22Rv1 (cell line): ENCODE data around the gene VEPH1.

ENCODE experiments used
- CTCF ChIP-seq: fragments of 450-650 bp; IDR thresholded peaks from 2 replicates; pipeline ENCODE4 v1.5.1; 2017; ENCODE audit warnings: mild to moderate bottlenecking
- ZFX ChIP-seq: fragments of 450-650 bp; IDR thresholded peaks from 2 replicates; pipeline ENCODE4 v1.6.1; 2017; ENCODE audit warnings: antibody characterized with exemption, borderline replicate concordance

- no peak for TF ChIP-seq CTCF
- TF ChIP-seq ZFX: no peak
Measured at GRCh38 chr3:157318639-157319288, 184.5 kb downstream of the VEPH1 start.
